Neuronal stem cell (in vitro differentiated cells): ENCODE measurements around the gene PGC.

Experiments used
- DNase-seq: peaks from one replicate; pipeline ENCODE4 v3.0.0-alpha.2; 2013; ENCODE audit warnings: low spot score
- H2AFZ ChIP-seq: one replicate; pipeline ENCODE4 v1.6.1; 2013; ENCODE audit warnings: mild to moderate bottlenecking, low read length, inconsistent platforms
- H2AK5ac ChIP-seq: 2 replicates; pipeline ENCODE4 v1.6.1; 2013; ENCODE audit warnings: low read depth, mild to moderate bottlenecking, inconsistent platforms, low read length, moderate library complexity, mixed read lengths
- H2BK120ac ChIP-seq: 2 replicates; pipeline ENCODE4 v1.6.1; 2013; ENCODE audit warnings: low read depth, mild to moderate bottlenecking, inconsistent platforms, low read length, moderate library complexity, mixed read lengths
- H2BK12ac ChIP-seq: one replicate; pipeline ENCODE4 v1.6.1; 2013; ENCODE audit warnings: low read length, inconsistent platforms
- H2BK15ac ChIP-seq: 2 replicates; pipeline ENCODE4 v1.6.1; 2013; ENCODE audit warnings: mild to moderate bottlenecking, low read length, inconsistent platforms, mixed read lengths
- H2BK5ac ChIP-seq: one replicate; pipeline ENCODE4 v1.6.1; 2013; ENCODE audit warnings: inconsistent platforms, mild to moderate bottlenecking, low read length, moderate library complexity
- H3K14ac ChIP-seq: one replicate; pipeline ENCODE4 v1.6.1; 2013; ENCODE audit warnings: low read length, inconsistent platforms
- H3K18ac ChIP-seq: 2 replicates; pipeline ENCODE4 v1.6.1; 2013; ENCODE audit warnings: low read length, inconsistent platforms
- H3K23ac ChIP-seq: 2 replicates; pipeline ENCODE4 v1.6.1; 2013; ENCODE audit warnings: low read depth, mild to moderate bottlenecking, mixed read lengths, low read length, inconsistent platforms; ENCODE audit not compliant: poor library complexity
- H3K27ac ChIP-seq: replicated peaks from 3 replicates; pipeline ENCODE4 v1.5.1; 2013; ENCODE audit warnings: low read length, inconsistent platforms
- H3K27me3 ChIP-seq, 3 experiments: 2 replicates each; pipeline ENCODE4 v1.6.1; 2013; ENCODE audit warnings: low read length in 3 of 3, mild to moderate bottlenecking in 2 of 3, inconsistent platforms in 1 of 3, low read depth in 1 of 3, mixed read lengths in 1 of 3, moderate library complexity in 1 of 3; ENCODE audit not compliant: control insufficient read depth in 3 of 3, insufficient read depth in 3 of 3
- H3K36me3 ChIP-seq, 2 donors: replicated peaks in 1 of 2; 2 replicates each; pipeline ENCODE4 v1.6.1; 2013; ENCODE audit warnings: low read length in 2 of 2; ENCODE audit not compliant: control insufficient read depth in 2 of 2, insufficient read depth in 2 of 2
- H3K4ac ChIP-seq: 2 replicates; pipeline ENCODE4 v1.6.1; 2013; ENCODE audit warnings: inconsistent platforms, mild to moderate bottlenecking, low read length, moderate library complexity
- H3K4me1 ChIP-seq, 2 donors: 1 replicate in 1 of 2; 2 replicates in 1 of 2; pipeline ENCODE4 v1.6.1; 2013; ENCODE audit warnings: low read length in 2 of 2, low read depth in 1 of 2; ENCODE audit not compliant: control insufficient read depth in 2 of 2, insufficient read depth in 1 of 2
- H3K4me2 ChIP-seq: one replicate; pipeline ENCODE4 v1.6.1; 2013; ENCODE audit warnings: mild to moderate bottlenecking, low read length, inconsistent platforms; ENCODE audit not compliant: insufficient read depth, poor library complexity, severe bottlenecking
- H3K4me3 ChIP-seq, 2 donors: 2 replicates each; pipeline ENCODE4 v1.5.1; 2013; ENCODE audit warnings: low read length in 2 of 2, mild to moderate bottlenecking in 2 of 2, inconsistent platforms in 1 of 2, moderate library complexity in 1 of 2
- H3K79me1 ChIP-seq: one replicate; pipeline ENCODE4 v1.6.1; 2013; ENCODE audit warnings: low read depth, mild to moderate bottlenecking, inconsistent platforms, low read length, moderate library complexity
- H3K9ac ChIP-seq: one replicate; pipeline ENCODE4 v1.6.1; 2013; ENCODE audit warnings: mild to moderate bottlenecking, low read depth, low read length, inconsistent platforms; ENCODE audit not compliant: poor library complexity
- H3K9me3 ChIP-seq, 2 donors: replicated peaks in 1 of 2; 2 replicates each; pipeline versions ENCODE3 to v1.6.1; 2013; ENCODE audit warnings: low read length in 2 of 2, mild to moderate bottlenecking in 2 of 2, inconsistent platforms in 1 of 2, low read depth in 1 of 2, mixed read lengths in 1 of 2, moderate library complexity in 1 of 2; ENCODE audit not compliant: control insufficient read depth in 2 of 2, insufficient read depth in 1 of 2
- H4K8ac ChIP-seq: one replicate; pipeline ENCODE4 v1.6.1; 2013; ENCODE audit warnings: low read depth, mild to moderate bottlenecking, inconsistent platforms, low read length, moderate library complexity
- H4K91ac ChIP-seq: one replicate; pipeline ENCODE4 v1.6.1; 2013; ENCODE audit warnings: low read length, low read depth, mild to moderate bottlenecking, inconsistent platforms; ENCODE audit not compliant: poor library complexity
- WGBS, 2 donors: extraction: QIAGEN DNeasy Blood & Tissue Kit; methylation state at CpG; one replicate each; pipeline ENCODE4 v1.1.7; 2013; ENCODE audit warnings: missing lambda C conversion rate in 2 of 2, mixed read lengths in 1 of 2; ENCODE audit not compliant: insufficient read length in 2 of 2, insufficient replicate concordance in 1 of 2; ENCODE audit errors: extremely low coverage in 2 of 2; 5-methylcytosine and 5-hydroxymethylcytosine counted together

The PGC gene

GRCh38 chr6:41739041-41739440 lies 8.2 kb downstream of the PGC start:
- no peak overlapping the region for H3K14ac ChIP-seq
- H2BK15ac ChIP-seq: no peak overlapping the region
- H4K8ac ChIP-seq: no peak overlapping the region
- no peak overlapping the region for H2AFZ ChIP-seq
- peaks cover 0 to 24% (median 8%) of the 10 kb centered on the region in 3 experiments for H3K27me3 ChIP-seq
- H4K91ac ChIP-seq: no peak overlapping the region
- H3K4me3 ChIP-seq: no peak overlapping the region
- H3K9ac ChIP-seq: no peak overlapping the region
- no peak overlapping the region for H2BK5ac ChIP-seq
- peaks cover 5 to 13% of the 10 kb centered on the region in 2 donors for H3K4me1 ChIP-seq
- DNase-seq: no peak
- peak overlapping the region; percentile 7 for H3K18ac ChIP-seq
- H2AK5ac ChIP-seq: no peak overlapping the region
- no peak overlapping the region for H3K4me2 ChIP-seq
- no peaks in the 10 kb centered on the region for H3K36me3 ChIP-seq
- H3K9me3 ChIP-seq: no peaks in the 10 kb centered on the region
- H3K79me1 ChIP-seq: no peaks in the 10 kb centered on the region
- H3K27ac ChIP-seq: peak overlapping the region; percentile 15
- no CpG with 5 or more reads among the region's 4 CpGs for WGBS, 2 donors
- H3K4ac ChIP-seq: no peak overlapping the region
- no peak overlapping the region for H3K23ac ChIP-seq
- H2BK120ac ChIP-seq: no peak overlapping the region
- no peak overlapping the region for H2BK12ac ChIP-seq

- Histone ChIP-seq H2BK15ac (no peak overlapping the region), H2AK5ac (peak overlapping the region; percentile 53), H3K9ac (no peak overlapping the region), H3K23ac (no peak overlapping the region), H3K27ac (no peak overlapping the region), H3K79me1 (no peaks in the 10 kb centered on the region), H3K4me3 (no peak overlapping the region), H3K14ac (no peak overlapping the region), H3K9me3 (no peaks in the 10 kb centered on the region), H2BK120ac (no peak overlapping the region), H4K8ac (no peak overlapping the region), H4K91ac (no peak overlapping the region), H2BK12ac (peak overlapping the region; percentile 60), H2AFZ (no peak overlapping the region), H3K36me3 (no peaks in the 10 kb centered on the region), H3K27me3 (peaks cover 0 to 30% (median 19%) of the 10 kb centered on the region in 3 experiments), H2BK5ac (no peak overlapping the region), H3K4me1 (peaks cover 9 to 23% of the 10 kb centered on the region in 2 donors), H3K4ac (no peak overlapping the region), H3K18ac (peak overlapping the region; percentile 46), H3K4me2 (no peak overlapping the region)
- no peak for DNase-seq
- no CpG with 5 or more reads among the region's 6 CpGs for WGBS, 2 donors
These were observed 9.5 kb downstream of the PGC start for GRCh38 chr6:41737591-41738130.

- Histone ChIP-seq H2AFZ (peak overlapping the region; percentile 90), H3K9ac (no peak overlapping the region), H2BK120ac (no peak overlapping the region), H4K91ac (no peak overlapping the region), H3K23ac (no peak overlapping the region), H2BK12ac (peak overlapping the region; percentile 8), H3K4me1 (peaks cover 11 to 26% of the 10 kb centered on the region in 2 donors), H3K79me1 (no peaks in the 10 kb centered on the region), H2BK5ac (no peak overlapping the region), H3K14ac (no peak overlapping the region), H3K9me3 (no peaks in the 10 kb centered on the region), H3K27ac (no peak overlapping the region), H3K4me3 (no peak overlapping the region), H2AK5ac (no peak overlapping the region), H4K8ac (no peak overlapping the region), H3K4me2 (no peak overlapping the region), H3K18ac (peak overlapping the region; percentile 34), H3K36me3 (no peaks in the 10 kb centered on the region), H2BK15ac (no peak overlapping the region), H3K4ac (no peak overlapping the region), H3K27me3 (peaks cover 0 to 33% (median 22%) of the 10 kb centered on the region in 3 experiments)
- WGBS, 2 donors: no CpG with 5 or more reads among the region's 13 CpGs
- no peak for DNase-seq
These were observed 10.2 kb downstream of the PGC start for GRCh38 chr6:41736800-41737555.

GRCh38 chr6:41736186-41736733 lies 10.9 kb downstream of the PGC start:
- H3K79me1 ChIP-seq: no peaks in the 10 kb centered on the region
- peak overlapping the region; percentile 90 for H2AFZ ChIP-seq
- H3K27me3 ChIP-seq: peaks cover 0 to 39% (median 24%) of the 10 kb centered on the region in 3 experiments
- peak overlapping the region; percentile 39 for H3K27ac ChIP-seq
- peaks cover 11 to 23% of the 10 kb centered on the region in 2 donors for H3K4me1 ChIP-seq
- no peak overlapping the region for H3K9ac ChIP-seq
- no peak overlapping the region for H3K4ac ChIP-seq
- no peaks in the 10 kb centered on the region for H3K9me3 ChIP-seq
- peak overlapping the region; percentile 94 for H3K4me2 ChIP-seq
- H4K8ac ChIP-seq: no peak overlapping the region
- peak overlapping the region; percentile 51 for H2AK5ac ChIP-seq
- no peak overlapping the region for H4K91ac ChIP-seq
- no peak overlapping the region for H3K23ac ChIP-seq
- no peak overlapping the region for H2BK12ac ChIP-seq
- WGBS, 2 donors: no CpG with 5 or more reads among the region's 6 CpGs
- H3K18ac ChIP-seq: peak overlapping the region; percentile 55
- no peak overlapping the region for H2BK120ac ChIP-seq
- no peak overlapping the region for H2BK15ac ChIP-seq
- no peak overlapping the region for H3K14ac ChIP-seq
- no peak for DNase-seq
- no peak overlapping the region for H3K4me3 ChIP-seq
- H2BK5ac ChIP-seq: peak overlapping the region; percentile 62
- H3K36me3 ChIP-seq: no peaks in the 10 kb centered on the region
